ENCODE results near the gene MAP7. TPM values are rescaled to one million over a fixed set of nuclear protein-coding genes. Genes with fewer than 3 reads are reported as not detected.
A peak's percentile ranks its signal among the peaks of the same experiment; 100 is the strongest.

MAP7 gene
- total RNA-seq, 2 donors from 2014 or later: 19.7 to 28.7 TPM

GRCh38 chr6:136408204-136408603 is 142.0 kb downstream of the MAP7 start:
- no peak overlapping the region for H3K27ac ChIP-seq
- no peak overlapping the region for H3K4me3 ChIP-seq
- 78 to 79% methylated on average over 4 of the region's 4 CpGs for WGBS, 2 donors
- no peak for DNase-seq
- no peak for ATAC-seq
- no peaks in the 10 kb centered on the region for H3K9me3 ChIP-seq
- H3K4me1 ChIP-seq: peaks cover 14% of the 10 kb centered on the region
- no peaks in the 10 kb centered on the region for H3K36me3 ChIP-seq (replicated peaks in 1 of 2; ENCODE audit: insufficient read depth in 1 of 2, low read depth in 2 of 2)
- no peaks in the 10 kb centered on the region for H3K27me3 ChIP-seq
- TF ChIP-seq CTCF (IDR thresholded peaks at IDR 0.05): no peak
- intact Hi-C loops (cut with DNase I): no loop called here

GRCh38 chr6:136405420-136406029 is 144.7 kb downstream of the MAP7 start:
- no peak for TF ChIP-seq POLR2A (IDR thresholded peaks at IDR 0.05)
- no peak for TF ChIP-seq CTCF (IDR thresholded peaks at IDR 0.05)
- peaks cover 14% of the 10 kb centered on the region for H3K4me1 ChIP-seq
- intact Hi-C loops (cut with DNase I): no loop called here
- DNase-seq: peak in 2 of 4 donors; percentile 6 to 11
- 76 to 92% methylated on average over 3 of the region's 3 CpGs for WGBS, 2 donors
- H3K9me3 ChIP-seq: no peaks in the 10 kb centered on the region
- no peaks in the 10 kb centered on the region for H3K36me3 ChIP-seq (replicated peaks in 1 of 2; ENCODE audit: insufficient read depth in 1 of 2, low read depth in 2 of 2)
- no peak for ATAC-seq
- H3K27ac ChIP-seq: peak overlapping the region in 2 of 4 donors; percentile 28 to 32
- no peak overlapping the region for H3K4me3 ChIP-seq
- H3K27me3 ChIP-seq: no peaks in the 10 kb centered on the region

GRCh38 chr6:136404627-136405419 is 145.4 kb downstream of the MAP7 start:
- Histone ChIP-seq H3K4me3 (no peak overlapping the region), H3K27ac (peak overlapping the region in 2 of 4 donors; percentile 28 to 32), H3K36me3 (replicated peaks in 1 of 2; ENCODE audit: insufficient read depth in 1 of 2, low read depth in 2 of 2) (no peaks in the 10 kb centered on the region), H3K9me3 (no peaks in the 10 kb centered on the region), H3K27me3 (no peaks in the 10 kb centered on the region), H3K4me1 (peaks cover 14% of the 10 kb centered on the region)
- no peak for TF ChIP-seq POLR2A (IDR thresholded peaks at IDR 0.05)
- no peak for TF ChIP-seq CTCF (IDR thresholded peaks at IDR 0.05)
- WGBS, 2 donors: 50 to 55% methylated on average over 6 of the region's 6 CpGs
- intact Hi-C loops (cut with DNase I): no loop called here
- ATAC-seq (no peak), DNase-seq (no peak)

- Histone ChIP-seq H3K9me3 (no peaks in the 10 kb centered on the region), H3K4me3 (no peak overlapping the region), H3K4me1 (peaks cover 14% of the 10 kb centered on the region), H3K27ac (no peak overlapping the region), H3K27me3 (no peaks in the 10 kb centered on the region), H3K36me3 (replicated peaks in 1 of 2; ENCODE audit: insufficient read depth in 1 of 2, low read depth in 2 of 2) (no peaks in the 10 kb centered on the region)
- ATAC-seq (no peak), DNase-seq (no peak)
- 76 to 83% methylated on average over 3 of the region's 3 CpGs for WGBS, 2 donors
- intact Hi-C loops (cut with DNase I): no loop called here
- TF ChIP-seq POLR2A (IDR thresholded peaks at IDR 0.05): no peak
- TF ChIP-seq CTCF (IDR thresholded peaks at IDR 0.05): no peak
Observed at GRCh38 chr6:136404007-136404406, 146.2 kb downstream of the MAP7 start.
